Esophagus muscularis mucosa (tissue), 4 donors: Measurements from ENCODE around the gene ZCWPW2.

Experiments
- EP300 ChIP-seq: sonication (generic); formaldehyde crosslinking; IDR thresholded peaks from one replicate; pipeline ENCODE4 v1.6.1; 2017; ENCODE audit warnings: antibody characterized with exemption
- POLR2A ChIP-seq: fragments of 450-650 bp; IDR thresholded peaks from one replicate; pipeline ENCODE4 v1.6.1; 2017; ENCODE audit warnings: antibody characterized with exemption, moderate library complexity, mild to moderate bottlenecking, low read depth
- POLR2AphosphoS5 ChIP-seq, 2 donors: sonication (generic); formaldehyde crosslinking; IDR thresholded peaks; one replicate each; pipeline ENCODE4 v1.6.1; 2017; ENCODE audit warnings: antibody characterized with exemption in 2 of 2
- TF ChIP-seq, protein P1 (sequence below), 3 experiments: fragments of 200-600 bp in 2 of 3; fragments of 450-650 bp in 1 of 3; sonication (generic) in 2 of 3; IDR thresholded peaks; one replicate each; pipeline ENCODE4 v1.5.1; 2017 to 2019; ENCODE audit warnings: antibody characterized with exemption in 3 of 3, mild to moderate bottlenecking in 2 of 3, moderate library complexity in 1 of 3

DNA sequence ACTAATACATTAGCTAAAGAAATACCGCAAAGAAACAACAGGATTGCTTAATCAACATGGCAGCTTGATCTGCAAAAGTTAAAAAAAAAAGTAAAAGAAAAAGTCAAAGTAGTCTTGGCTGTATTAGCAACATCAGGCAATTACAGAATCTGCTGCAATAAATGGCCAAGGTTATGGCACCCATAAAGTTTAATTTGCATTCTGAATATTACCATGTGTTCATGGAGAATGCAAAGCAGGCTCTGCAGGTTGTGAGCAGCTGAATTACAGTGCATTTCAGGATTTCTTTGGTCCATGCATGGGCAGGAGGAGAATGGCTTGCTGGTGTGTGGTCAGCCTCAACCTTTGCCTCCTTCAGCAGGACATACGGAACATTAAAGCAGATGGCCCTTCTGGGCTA is 199.2 kb downstream of the ZCWPW2 start:
- no peak for TF ChIP-seq POLR2A
- TF ChIP-seq, protein P1, sequence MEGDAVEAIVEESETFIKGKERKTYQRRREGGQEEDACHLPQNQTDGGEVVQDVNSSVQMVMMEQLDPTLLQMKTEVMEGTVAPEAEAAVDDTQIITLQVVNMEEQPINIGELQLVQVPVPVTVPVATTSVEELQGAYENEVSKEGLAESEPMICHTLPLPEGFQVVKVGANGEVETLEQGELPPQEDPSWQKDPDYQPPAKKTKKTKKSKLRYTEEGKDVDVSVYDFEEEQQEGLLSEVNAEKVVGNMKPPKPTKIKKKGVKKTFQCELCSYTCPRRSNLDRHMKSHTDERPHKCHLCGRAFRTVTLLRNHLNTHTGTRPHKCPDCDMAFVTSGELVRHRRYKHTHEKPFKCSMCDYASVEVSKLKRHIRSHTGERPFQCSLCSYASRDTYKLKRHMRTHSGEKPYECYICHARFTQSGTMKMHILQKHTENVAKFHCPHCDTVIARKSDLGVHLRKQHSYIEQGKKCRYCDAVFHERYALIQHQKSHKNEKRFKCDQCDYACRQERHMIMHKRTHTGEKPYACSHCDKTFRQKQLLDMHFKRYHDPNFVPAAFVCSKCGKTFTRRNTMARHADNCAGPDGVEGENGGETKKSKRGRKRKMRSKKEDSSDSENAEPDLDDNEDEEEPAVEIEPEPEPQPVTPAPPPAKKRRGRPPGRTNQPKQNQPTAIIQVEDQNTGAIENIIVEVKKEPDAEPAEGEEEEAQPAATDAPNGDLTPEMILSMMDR (IDR thresholded peaks at IDR 0.05): no peak
- TF ChIP-seq EP300: no peak
- TF ChIP-seq POLR2AphosphoS5 (IDR thresholded peaks at IDR 0.05): no peak
